ENCODE data around the gene SRGAP2.
"Not testable (repeated sequence)": the region's sequence is repeated elsewhere in the genome, so short reads cannot be mapped to it uniquely, and the experiment has no call there.

GRCh38 chr1:206210802-206211201, 7.5 kb downstream of the SRGAP2 start:
- TF ChIP-seq CTCF, EP300, POLR2AphosphoS5 (IDR thresholded peaks at IDR 0.05): not testable (repeated sequence)
